MCF 10A (cell line): ENCODE data around the gene RNFT2. TPM values are rescaled to one million over a fixed set of nuclear protein-coding genes. Genes with fewer than 3 reads are reported as not detected.
"Not testable (repeated sequence)": the region's sequence is repeated elsewhere in the genome, so short reads cannot be mapped to it uniquely, and the experiment has no call there.

ENCODE experiments used
- BruUV-seq: library from RNA; stranded (reverse); fragments of 400-500 nt; replicated peaks from 2 replicates; lab custom pipeline; 2021; lab: Mats Ljungman, UMichigan
- CTCF ChIA-PET: fragments of 300-600 bp; sonication (Branson Sonifier 250); formaldehyde crosslinking; extraction: SDS; loops from one replicate; lab custom pipeline; 2021; ENCODE audit warnings: antibody characterized with exemption, inconsistent platforms; lab: Yijun Ruan, JAX
- POLR2A ChIA-PET: fragments of 300-600, 350-650 bp; sonication (Branson Sonifier 250); formaldehyde crosslinking; extraction: SDS; loops from one replicate; lab custom pipeline; 2020; ENCODE audit warnings: antibody characterized with exemption, inconsistent platforms; lab: Yijun Ruan, JAX
- DNase-seq: peaks from one replicate; pipeline ENCODE4 v3.0.0-alpha.2; 2018; ENCODE audit not compliant: unreplicated experiment
- H3K27ac Mint-ChIP-seq: one replicate; pipeline ENCODE4 v1.8.0; 2022; ENCODE audit warnings: mild to moderate bottlenecking, low read depth, mixed read lengths; ENCODE audit not compliant: unreplicated experiment
- H3K27me3 Mint-ChIP-seq: one replicate; pipeline ENCODE4 v1.8.0; 2022; ENCODE audit warnings: mixed read lengths; ENCODE audit not compliant: insufficient read depth, unreplicated experiment
- H3K36me3 Mint-ChIP-seq: one replicate; pipeline ENCODE4 v1.8.0; 2022; ENCODE audit warnings: mild to moderate bottlenecking, moderate library complexity, mixed read lengths; ENCODE audit not compliant: insufficient read depth, unreplicated experiment
- H3K4me1 Mint-ChIP-seq: one replicate; pipeline ENCODE4 v1.8.0; 2022; ENCODE audit warnings: mixed read lengths; ENCODE audit not compliant: insufficient read depth, unreplicated experiment
- H3K4me3 Mint-ChIP-seq: one replicate; pipeline ENCODE4 v1.8.0; 2022; ENCODE audit warnings: mild to moderate bottlenecking, moderate library complexity, mixed read lengths; ENCODE audit not compliant: unreplicated experiment
- H3K9me3 Mint-ChIP-seq: one replicate; pipeline ENCODE4 v1.8.0; 2022; ENCODE audit warnings: mixed read lengths; ENCODE audit not compliant: unreplicated experiment
- CTCF ChIP-seq: fragments of 200-600 bp; IDR thresholded peaks from one replicate; pipeline ENCODE4 v1.8.0; 2022; ENCODE audit warnings: antibody characterized with exemption, mild to moderate bottlenecking; ENCODE audit not compliant: unreplicated experiment
- intact Hi-C: fragments of 100-400 bp; cut with micrococcal nuclease; formaldehyde crosslinking; loops from 2 replicates; pipeline ENCODE4 v1.14.1; 2022
- total RNA-seq: library from RNA; stranded (reverse); gene quantifications from 2 replicates; pipeline ENCODE4 v1.2.3, GENCODE V29; 2022

RNFT2 gene
- total RNA-seq, 1 experiment from 2014 or later, result 7.2 TPM

- Mint-ChIP-seq H3K27ac (no peak overlapping the region), H3K4me1 (peaks cover 11% of the 10 kb centered on the region), H3K36me3 (no peaks in the 10 kb centered on the region), H3K9me3 (no peaks in the 10 kb centered on the region), H3K27me3 (no peaks in the 10 kb centered on the region), H3K4me3 (no peak overlapping the region)
- no peak for DNase-seq
- intact Hi-C loops, result no loop called here
- ChIA-PET POLR2A (interaction anchor here (0.7 kb wide), 2 partner anchors 18 to 72 kb away, joined by 3 to 6 read pairs; no protein-coding TSS in a partner anchor), CTCF (interaction anchor here (0.6 to 0.7 kb wide), 2 partner anchors 815 to 1050 kb away, joined by 3 to 4 read pairs; no protein-coding TSS in a partner anchor)
- no peak for TF ChIP-seq CTCF
- BruUV-seq, result no TSS peak
Observed at GRCh38 chr12:116808113-116809105, 70.3 kb downstream of the RNFT2 start.

GRCh38 chr12:116812238-116812637 lies 74.1 kb downstream of the RNFT2 start:
- DNase-seq, result no peak
- Mint-ChIP-seq H3K27ac (no peak overlapping the region), H3K4me1 (peaks cover 14% of the 10 kb centered on the region), H3K36me3 (no peaks in the 10 kb centered on the region), H3K4me3 (no peak overlapping the region), H3K27me3 (no peaks in the 10 kb centered on the region), H3K9me3 (no peaks in the 10 kb centered on the region)
- ChIA-PET POLR2A (interaction anchor here (0.8 kb wide), 1 partner anchor 264 kb away, joined by 3 read pairs; no protein-coding TSS in a partner anchor), CTCF (interaction anchor here (0.6 kb wide), 1 partner anchor 33 kb away, joined by 3 read pairs; no protein-coding TSS in a partner anchor)
- intact Hi-C loops, result no loop called here
- TF ChIP-seq CTCF, result no peak
- BruUV-seq, result no TSS peak

- no TSS peak for BruUV-seq
Observed at GRCh38 chr12:116813271-116814041, 75.3 kb downstream of the RNFT2 start.

GRCh38 chr12:116814766-116815165 lies 76.7 kb downstream of the RNFT2 start:
- ChIA-PET CTCF (interaction anchor here (0.6 to 1.1 kb wide), 2 partner anchors 96 to 125 kb away, joined by 3 read pairs; no protein-coding TSS in a partner anchor), POLR2A (interaction anchor here (0.5 to 0.9 kb wide), 2 partner anchors 42 to 48 kb away, joined by 3 read pairs; no protein-coding TSS in a partner anchor)
- intact Hi-C loops, result loop anchor here (5.0 kb wide), 1 partner anchor 68 kb away; the partner anchor contains the start of gene HRK
- not testable (repeated sequence) for H3K4me3 Mint-ChIP-seq, H3K9me3 Mint-ChIP-seq, H3K27me3 Mint-ChIP-seq, BruUV-seq, DNase-seq, H3K27ac Mint-ChIP-seq, H3K36me3 Mint-ChIP-seq
- peaks cover 14% of the 10 kb centered on the region for H3K4me1 Mint-ChIP-seq

More at GRCh38 chr12:116813271-116814041, 75.3 kb downstream of the RNFT2 start:
- no peaks in the 10 kb centered on the region for H3K9me3 Mint-ChIP-seq
- no peak overlapping the region for H3K27ac Mint-ChIP-seq
- POLR2A ChIA-PET, result interaction anchor here (0.6 to 0.9 kb wide), 2 partner anchors 65 to 228 kb away, joined by 3 read pairs; no protein-coding TSS in a partner anchor
- H3K4me1 Mint-ChIP-seq, result peaks cover 14% of the 10 kb centered on the region
- intact Hi-C loops, result no loop called here
- H3K4me3 Mint-ChIP-seq, result no peak overlapping the region
- no peak for TF ChIP-seq CTCF
- CTCF ChIA-PET, result no interaction called here
- DNase-seq, result peak; percentile 98
- H3K36me3 Mint-ChIP-seq, result no peaks in the 10 kb centered on the region
- no peaks in the 10 kb centered on the region for H3K27me3 Mint-ChIP-seq
